GM12892 (cell line): ENCODE measurements around the gene GNG13.
"Not testable (repeated sequence)": the region's sequence is repeated elsewhere in the genome, so short reads cannot be mapped to it uniquely, and the experiment has no call there.

Experiments used
- DNase-seq: peaks from one replicate; pipeline ENCODE4 v3.0.0; 2011; ENCODE audit not compliant: insufficient read length
- FAIRE-seq: peaks from 2 replicates; lab custom pipeline; 2011; peaks lifted over from hg19 to GRCh38; lab: Jason Lieb, UNC
- POLR2A ChIP-seq: IDR thresholded peaks from 2 replicates; pipeline ENCODE4 v1.6.1; 2011; ENCODE audit warnings: low read depth, low read length, control low read depth
- POLR2AphosphoS5 ChIP-seq: IDR thresholded peaks from 2 replicates; pipeline ENCODE4 v1.6.1; 2011; ENCODE audit warnings: low read depth, low read length, control low read depth
- TAF1 ChIP-seq: IDR thresholded peaks from 2 replicates; pipeline ENCODE4 v1.6.1; 2011; ENCODE audit warnings: low read depth, mild to moderate bottlenecking, control low read depth, low read length, borderline replicate concordance

Gene GNG13

GRCh38 chr16:830871-831570 lies 30.5 kb upstream of the GNG13 start:
- FAIRE-seq (no peak), DNase-seq (no peak)
- TF ChIP-seq TAF1 = no peak
- TF ChIP-seq POLR2AphosphoS5 = no peak
- no peak for TF ChIP-seq POLR2A

- FAIRE-seq (no peak), DNase-seq (no peak)
- TF ChIP-seq POLR2AphosphoS5 (no peak), TAF1 (no peak), POLR2A (no peak)
These were observed 29.8 kb upstream of the GNG13 start for GRCh38 chr16:830107-830870.

- TF ChIP-seq POLR2AphosphoS5 = no peak
- no peak for TF ChIP-seq TAF1
- no peak for TF ChIP-seq POLR2A
- FAIRE-seq = no peak
These were observed 28.4 kb upstream of the GNG13 start for GRCh38 chr16:828891-829290.

DNA sequence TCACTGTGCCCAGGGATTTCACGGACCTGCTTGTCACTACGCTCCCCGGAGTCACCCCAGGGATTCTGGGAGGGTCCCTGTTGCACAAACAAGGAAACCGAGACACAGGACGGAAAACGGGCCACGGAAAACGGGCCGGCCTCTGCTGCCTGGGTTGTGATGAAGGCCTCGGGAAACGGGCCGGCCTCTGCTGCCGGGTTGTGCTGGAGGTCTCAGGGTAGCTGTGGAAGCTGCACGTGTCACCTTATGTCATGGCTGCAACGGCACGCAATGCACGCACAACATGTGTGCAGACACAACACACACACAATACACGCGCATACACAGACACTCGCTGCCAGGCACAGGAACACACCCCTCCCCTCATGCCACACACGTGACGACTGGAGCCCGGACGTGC lies 27.0 kb upstream of the GNG13 start:
- DNase-seq (no peak), FAIRE-seq (no peak)
- no peak for TF ChIP-seq POLR2AphosphoS5
- no peak for TF ChIP-seq TAF1
- no peak for TF ChIP-seq POLR2A

More at GRCh38 chr16:828891-829290, 28.4 kb upstream of the GNG13 start:
- no peak for DNase-seq

DNA sequence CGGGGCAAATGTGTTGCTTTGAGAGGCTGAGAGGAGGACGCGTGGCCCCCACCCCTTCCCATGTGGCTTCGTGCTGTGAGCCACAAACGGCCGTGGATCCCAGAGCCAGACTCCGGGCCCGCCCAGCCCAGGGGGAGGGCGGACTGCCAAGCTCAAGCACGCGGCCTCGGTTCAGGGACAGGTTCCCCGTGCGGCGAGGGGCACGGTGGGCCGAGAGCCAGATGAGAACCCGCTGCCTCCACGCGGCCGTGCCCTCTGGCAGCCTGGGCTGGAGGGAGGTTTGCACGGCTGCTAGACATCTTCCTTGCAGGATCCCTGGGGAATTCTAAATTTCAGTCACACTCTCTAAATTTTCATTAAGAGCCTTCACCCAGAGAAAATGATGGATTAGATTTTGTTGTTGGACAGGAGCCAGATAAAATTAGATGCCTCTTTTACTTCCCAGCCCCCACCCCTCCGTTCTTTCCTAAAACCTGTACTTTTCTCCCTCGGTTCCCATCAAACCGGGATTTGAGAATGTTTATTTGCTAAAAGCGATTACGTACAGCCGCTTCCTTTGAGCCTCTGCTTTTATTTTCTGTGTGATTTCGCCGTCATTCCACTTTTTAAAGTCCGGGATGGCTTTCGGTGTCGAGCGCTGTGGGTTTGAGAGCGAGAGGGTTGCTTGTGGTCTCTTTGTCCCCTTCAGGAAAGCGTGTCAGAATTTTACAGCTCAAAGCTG lies 25.0 kb upstream of the GNG13 start:
- TF ChIP-seq TAF1 = no peak
- TF ChIP-seq POLR2A = no peak
- DNase-seq (no peak), FAIRE-seq (no peak)

DNA sequence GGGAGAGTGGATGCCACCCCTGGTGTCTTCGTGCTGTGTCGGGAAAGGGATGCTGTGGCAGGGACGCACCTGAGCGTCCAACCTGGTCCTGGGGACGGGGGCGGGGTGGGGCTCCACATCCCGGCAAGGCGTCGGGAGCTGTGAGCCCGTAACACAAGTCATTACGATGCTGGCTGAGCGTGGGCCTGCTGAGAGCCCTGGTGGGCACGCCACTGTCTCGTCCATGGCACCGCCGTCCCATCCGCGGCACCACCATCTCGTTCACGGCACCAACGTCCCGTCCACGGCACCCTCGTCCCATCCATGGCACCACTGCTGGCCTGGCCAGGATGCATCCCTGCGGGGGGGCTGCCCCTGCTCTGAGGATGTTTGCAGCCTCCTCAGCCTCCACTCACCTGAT lies 24.1 kb upstream of the GNG13 start:
- FAIRE-seq (no peak), DNase-seq (no peak)
- TF ChIP-seq POLR2AphosphoS5 (no peak), POLR2A (no peak), TAF1 (no peak)

DNA sequence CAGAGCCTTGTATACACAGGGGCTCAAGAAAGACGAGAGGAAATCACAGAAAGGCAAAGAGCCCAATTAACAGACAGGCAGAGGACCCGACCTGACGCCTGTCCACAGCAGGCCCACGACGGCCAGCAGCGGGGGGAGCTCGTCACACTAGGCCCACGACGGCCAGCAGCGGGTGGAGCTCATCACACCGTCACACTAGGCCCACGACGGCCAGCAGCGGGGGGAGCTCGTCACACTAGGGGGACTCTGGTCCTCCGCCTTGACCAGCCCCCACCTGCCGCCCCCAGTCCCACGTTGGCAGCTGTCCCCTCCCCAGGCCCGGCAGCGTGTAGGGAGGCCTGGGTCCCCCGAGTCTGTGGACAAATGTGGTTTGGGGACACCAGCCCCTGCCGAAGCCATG lies 23.7 kb upstream of the GNG13 start:
- no peak for FAIRE-seq
- no peak for TF ChIP-seq POLR2AphosphoS5
- no peak for TF ChIP-seq POLR2A
- no peak for TF ChIP-seq TAF1

DNA sequence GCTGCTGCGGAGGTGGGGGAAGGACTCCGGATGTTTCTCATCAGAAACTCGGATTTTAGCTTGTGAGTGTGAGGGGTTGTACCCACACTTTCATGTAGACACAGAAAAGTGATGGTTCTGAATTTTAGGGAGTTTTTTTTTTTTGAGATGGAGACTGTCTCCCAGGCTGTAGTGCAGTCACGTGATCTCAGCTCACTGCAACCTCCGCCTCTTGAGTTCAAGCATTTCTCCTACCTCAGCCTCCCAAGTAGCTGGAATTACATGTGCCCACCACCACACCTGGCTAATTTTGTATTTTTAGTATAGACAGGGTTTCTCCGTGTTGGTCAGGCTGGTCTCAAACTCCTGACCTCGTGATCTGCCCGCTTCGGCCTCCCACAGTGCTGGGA lies 22.4 kb upstream of the GNG13 start:
- DNase-seq (no peak), FAIRE-seq (no peak)
- TF ChIP-seq POLR2AphosphoS5 = no peak
- no peak for TF ChIP-seq POLR2A
- TF ChIP-seq TAF1 = no peak

More for the DNA sequence above, 23.7 kb upstream of the GNG13 start:
- DNase-seq = no peak

- TF ChIP-seq TAF1 (no peak), POLR2A (no peak), POLR2AphosphoS5 (no peak)
- no peak for DNase-seq
- FAIRE-seq = no peak
These were observed 21.8 kb upstream of the GNG13 start for GRCh38 chr16:822174-822908.

GRCh38 chr16:821751-822150 lies 21.2 kb upstream of the GNG13 start:
- no peak for TF ChIP-seq TAF1
- TF ChIP-seq POLR2AphosphoS5 = no peak
- no peak for TF ChIP-seq POLR2A
- DNase-seq = no peak
- FAIRE-seq = no peak

DNA sequence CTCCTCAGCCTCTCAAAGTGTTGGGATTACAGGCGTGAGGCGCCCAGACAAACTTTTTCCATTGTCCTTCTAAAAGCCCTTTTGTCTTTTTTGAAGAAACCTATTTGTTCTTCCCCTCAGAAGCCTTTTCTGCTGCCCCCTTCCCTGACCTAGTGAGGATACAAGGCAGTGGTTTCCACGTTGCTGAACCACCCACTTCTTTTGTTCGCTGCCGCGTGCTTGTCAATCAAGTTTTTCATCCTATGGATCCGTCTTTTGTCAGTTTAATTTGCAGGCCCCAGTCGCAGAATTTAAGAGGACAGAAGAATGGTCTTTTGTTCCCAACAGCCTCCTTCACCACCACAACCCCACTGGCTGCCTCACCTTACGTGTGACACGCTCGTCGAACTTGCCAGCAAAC lies 20.2 kb upstream of the GNG13 start:
- FAIRE-seq (no peak), DNase-seq (no peak)
- TF ChIP-seq POLR2A = no peak
- no peak for TF ChIP-seq TAF1
- no peak for TF ChIP-seq POLR2AphosphoS5

- DNase-seq, FAIRE-seq: not testable (repeated sequence)
These were observed 19.5 kb upstream of the GNG13 start for GRCh38 chr16:820044-820408.
